ENCODE measurements around the gene ADAMTS18.

The ADAMTS18 gene

DNA sequence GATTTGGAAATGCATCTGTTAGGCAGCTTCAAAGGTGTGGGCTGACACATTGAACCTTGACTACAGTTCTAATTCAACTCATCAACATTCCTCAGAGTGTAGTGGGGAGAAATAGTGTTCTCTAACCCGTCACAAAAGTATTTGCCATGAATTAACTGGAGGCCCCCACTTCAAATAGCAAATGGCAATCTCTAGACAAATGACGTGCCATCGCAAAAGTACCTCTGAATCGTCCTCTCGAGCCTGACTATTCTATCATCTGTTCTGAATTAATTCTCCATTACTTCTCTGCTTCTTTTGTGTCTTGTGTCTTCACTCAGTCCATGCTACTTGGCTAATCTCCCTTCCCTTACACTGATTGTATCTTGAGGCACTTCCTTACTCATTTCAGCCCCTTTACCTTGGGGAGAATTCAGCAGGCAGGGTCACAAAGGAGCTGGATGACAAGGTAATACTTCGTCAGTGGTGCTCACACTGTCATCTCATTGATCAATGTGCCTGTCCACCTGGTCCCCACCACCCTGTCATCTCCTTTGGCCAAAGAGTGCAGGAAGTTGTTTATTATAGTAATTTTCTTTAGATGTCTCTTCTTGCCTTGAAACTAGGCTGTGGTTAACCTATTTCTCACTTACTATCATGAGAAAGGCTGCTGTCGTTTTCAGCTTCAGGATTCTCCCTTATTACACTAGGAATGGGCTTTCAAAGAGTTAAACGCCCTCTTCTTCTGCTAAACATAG is 127.2 kb downstream of the ADAMTS18 start:
- DNase-seq, result no peak
- no peak overlapping the region for H3K4me3 Mint-ChIP-seq
- H3K27me3 Mint-ChIP-seq, result peaks cover 18% of the 10 kb centered on the region
- no peaks in the 10 kb centered on the region for H3K36me3 Mint-ChIP-seq (ENCODE audit: low read depth)
- peak overlapping the region; percentile 92 for H3K27ac Mint-ChIP-seq
- H3K4me1 Mint-ChIP-seq (ENCODE audit: low read depth), result peaks cover 24% of the 10 kb centered on the region
- peaks cover 1% of the 10 kb centered on the region for H3K9me3 Mint-ChIP-seq

- H3K9me3 Mint-ChIP-seq, result peaks cover 1% of the 10 kb centered on the region
- H3K36me3 Mint-ChIP-seq (ENCODE audit: low read depth), result no peaks in the 10 kb centered on the region
- DNase-seq, result no peak
- no peak overlapping the region for H3K27ac Mint-ChIP-seq
- H3K27me3 Mint-ChIP-seq, result peaks cover 21% of the 10 kb centered on the region
- peaks cover 24% of the 10 kb centered on the region for H3K4me1 Mint-ChIP-seq (ENCODE audit: low read depth)
- no peak overlapping the region for H3K4me3 Mint-ChIP-seq
Measured at GRCh38 chr16:77306075-77306474, 128.8 kb downstream of the ADAMTS18 start.

- Mint-ChIP-seq H3K4me3 (no peak overlapping the region), H3K4me1 (ENCODE audit: low read depth) (peaks cover 24% of the 10 kb centered on the region), H3K9me3 (peaks cover 1% of the 10 kb centered on the region), H3K27me3 (peaks cover 27% of the 10 kb centered on the region), H3K27ac (no peak overlapping the region), H3K36me3 (ENCODE audit: low read depth) (no peaks in the 10 kb centered on the region)
- no peak for DNase-seq
Measured at GRCh38 chr16:77304877-77305276, 130.0 kb downstream of the ADAMTS18 start.

- H3K27ac Mint-ChIP-seq, result no peak overlapping the region
- H3K4me1 Mint-ChIP-seq (ENCODE audit: low read depth), result peaks cover 21% of the 10 kb centered on the region
Measured at GRCh38 chr16:77304134-77304533, 130.7 kb downstream of the ADAMTS18 start.

GRCh38 chr16:77302674-77303073 is 132.2 kb downstream of the ADAMTS18 start:
- Mint-ChIP-seq H3K27me3 (peaks cover 24% of the 10 kb centered on the region), H3K9me3 (no peaks in the 10 kb centered on the region), H3K36me3 (ENCODE audit: low read depth) (no peaks in the 10 kb centered on the region), H3K27ac (no peak overlapping the region), H3K4me1 (ENCODE audit: low read depth) (peaks cover 10% of the 10 kb centered on the region), H3K4me3 (no peak overlapping the region)
- no peak for DNase-seq

More at GRCh38 chr16:77304134-77304533, 130.7 kb downstream of the ADAMTS18 start:
- Mint-ChIP-seq H3K36me3 (ENCODE audit: low read depth) (no peaks in the 10 kb centered on the region), H3K4me3 (no peak overlapping the region), H3K27me3 (peaks cover 24% of the 10 kb centered on the region), H3K9me3 (peaks cover 1% of the 10 kb centered on the region)
- no peak for DNase-seq

DNA sequence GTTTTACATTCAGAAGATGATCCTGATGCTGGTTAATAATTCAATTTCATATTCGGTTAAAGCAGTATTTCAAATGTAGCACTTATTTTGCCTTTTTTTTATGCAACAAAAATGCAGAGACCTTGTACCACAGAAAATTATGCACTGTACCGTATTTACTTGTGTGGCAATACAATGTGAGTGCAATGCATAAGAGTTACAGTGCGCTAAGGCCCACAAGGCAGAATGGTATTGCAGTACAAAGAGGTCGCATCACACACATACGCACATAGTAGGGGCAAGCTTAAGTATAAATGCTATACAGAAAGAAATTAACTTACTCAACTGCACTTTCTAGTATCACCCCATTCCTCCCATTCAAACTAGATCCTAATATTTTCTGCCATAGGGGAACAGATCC is 132.6 kb downstream of the ADAMTS18 start:
- DNase-seq, result no peak
- H3K4me1 Mint-ChIP-seq (ENCODE audit: low read depth), result peaks cover 6% of the 10 kb centered on the region
- H3K27ac Mint-ChIP-seq, result no peak overlapping the region
- no peaks in the 10 kb centered on the region for H3K36me3 Mint-ChIP-seq (ENCODE audit: low read depth)
- no peak overlapping the region for H3K4me3 Mint-ChIP-seq
- H3K9me3 Mint-ChIP-seq, result no peaks in the 10 kb centered on the region
- peaks cover 24% of the 10 kb centered on the region for H3K27me3 Mint-ChIP-seq

- H3K4me1 Mint-ChIP-seq (ENCODE audit: low read depth), result no peaks in the 10 kb centered on the region
- no peaks in the 10 kb centered on the region for H3K9me3 Mint-ChIP-seq
- H3K27ac Mint-ChIP-seq, result no peak overlapping the region
- H3K36me3 Mint-ChIP-seq (ENCODE audit: low read depth), result no peaks in the 10 kb centered on the region
- H3K27me3 Mint-ChIP-seq, result peaks cover 18% of the 10 kb centered on the region
- no peak for DNase-seq
- H3K4me3 Mint-ChIP-seq, result no peak overlapping the region
Measured at GRCh38 chr16:77300256-77300655, 134.6 kb downstream of the ADAMTS18 start.

GRCh38 chr16:77299395-77299794 is 135.4 kb downstream of the ADAMTS18 start:
- Mint-ChIP-seq H3K27ac (no peak overlapping the region), H3K9me3 (no peaks in the 10 kb centered on the region), H3K4me1 (ENCODE audit: low read depth) (no peaks in the 10 kb centered on the region), H3K36me3 (ENCODE audit: low read depth) (no peaks in the 10 kb centered on the region), H3K4me3 (no peak overlapping the region), H3K27me3 (peaks cover 15% of the 10 kb centered on the region)
- no peak for DNase-seq

DNA sequence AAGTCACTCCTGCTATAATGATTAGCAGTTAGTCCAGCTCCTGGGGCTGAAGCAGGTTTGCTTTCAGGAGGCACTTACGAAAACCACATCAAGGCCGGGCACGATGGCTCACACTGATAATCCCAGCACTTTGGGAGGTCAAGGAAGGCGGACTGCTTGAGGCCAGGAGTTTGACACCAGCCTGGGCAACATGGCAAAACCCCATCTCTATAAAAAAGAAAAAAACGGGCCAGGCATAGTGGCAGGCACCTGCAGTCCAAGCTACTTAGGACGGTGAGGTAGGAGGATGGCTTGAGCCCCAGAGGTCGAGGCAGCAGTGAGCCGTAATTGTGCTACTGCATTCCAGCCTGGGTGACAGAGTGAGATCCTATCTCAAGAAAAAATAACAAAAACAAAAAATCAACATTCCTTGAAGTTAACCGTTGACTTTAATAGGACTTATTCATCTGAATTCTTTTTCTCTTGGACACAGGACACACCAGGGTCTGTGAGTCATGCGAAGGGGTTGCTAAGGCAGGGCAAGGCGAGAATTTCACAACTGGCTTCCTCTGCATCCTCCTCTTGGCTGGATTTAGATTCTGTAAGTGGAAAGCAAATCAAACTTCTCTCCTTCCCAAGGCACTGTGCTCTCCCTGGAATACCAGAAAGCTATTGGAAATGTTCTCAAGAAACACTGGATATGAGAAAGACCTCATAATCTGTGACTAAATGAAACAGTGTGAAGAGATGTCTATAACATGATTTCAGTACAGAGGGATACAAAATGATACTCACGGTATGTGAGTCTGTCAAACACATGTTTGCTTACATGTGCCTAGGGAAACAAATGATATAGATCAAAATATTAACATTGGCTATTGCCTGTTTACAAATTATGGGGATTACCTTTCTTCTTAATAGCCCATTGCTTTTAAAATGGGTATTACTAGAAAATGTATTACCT is 136.1 kb downstream of the ADAMTS18 start:
- H3K27me3 Mint-ChIP-seq, result peaks cover 14% of the 10 kb centered on the region
- DNase-seq, result no peak
- H3K27ac Mint-ChIP-seq, result no peak overlapping the region

GRCh38 chr16:77297996-77298395 is 136.8 kb downstream of the ADAMTS18 start:
- no peaks in the 10 kb centered on the region for H3K36me3 Mint-ChIP-seq (ENCODE audit: low read depth)
- peaks cover 14% of the 10 kb centered on the region for H3K27me3 Mint-ChIP-seq
- H3K4me1 Mint-ChIP-seq (ENCODE audit: low read depth), result no peaks in the 10 kb centered on the region
- no peak overlapping the region for H3K4me3 Mint-ChIP-seq
- H3K9me3 Mint-ChIP-seq, result no peaks in the 10 kb centered on the region
- no peak for DNase-seq
- H3K27ac Mint-ChIP-seq, result no peak overlapping the region

More for the DNA sequence above, 136.1 kb downstream of the ADAMTS18 start:
- no peaks in the 10 kb centered on the region for H3K9me3 Mint-ChIP-seq
- H3K4me3 Mint-ChIP-seq, result no peak overlapping the region
- H3K36me3 Mint-ChIP-seq (ENCODE audit: low read depth), result no peaks in the 10 kb centered on the region
- H3K4me1 Mint-ChIP-seq (ENCODE audit: low read depth), result no peaks in the 10 kb centered on the region

DNA sequence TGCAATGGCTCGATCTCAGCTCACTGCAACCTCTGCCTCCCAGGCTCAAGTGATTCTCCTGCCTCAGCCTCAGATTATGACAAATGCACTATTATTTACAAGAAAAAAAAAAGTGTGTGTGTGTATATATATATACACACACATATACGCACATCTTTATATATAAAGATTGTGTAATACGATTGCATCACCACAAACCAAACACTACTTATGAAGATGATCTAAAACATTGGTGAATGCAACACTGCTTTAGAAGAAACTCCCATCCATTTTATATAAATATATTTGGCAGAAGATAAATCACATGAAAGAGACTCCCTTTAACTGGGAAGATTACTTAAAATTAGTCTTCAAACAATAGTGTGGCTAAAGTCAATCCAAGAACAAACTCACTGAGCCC is 138.9 kb downstream of the ADAMTS18 start:
- Mint-ChIP-seq H3K4me1 (ENCODE audit: low read depth) (no peaks in the 10 kb centered on the region), H3K27ac (no peak overlapping the region), H3K4me3 (no peak overlapping the region), H3K36me3 (ENCODE audit: low read depth) (no peaks in the 10 kb centered on the region), H3K27me3 (peaks cover 8% of the 10 kb centered on the region), H3K9me3 (no peaks in the 10 kb centered on the region)
- no peak for DNase-seq

- no peaks in the 10 kb centered on the region for H3K27me3 Mint-ChIP-seq
- H3K4me1 Mint-ChIP-seq (ENCODE audit: low read depth), result peaks cover 7% of the 10 kb centered on the region
- no peak for DNase-seq
- H3K9me3 Mint-ChIP-seq, result no peaks in the 10 kb centered on the region
- no peak overlapping the region for H3K4me3 Mint-ChIP-seq
- no peak overlapping the region for H3K27ac Mint-ChIP-seq
- no peaks in the 10 kb centered on the region for H3K36me3 Mint-ChIP-seq (ENCODE audit: low read depth)
Measured at GRCh38 chr16:77290451-77291115, 144.3 kb downstream of the ADAMTS18 start.

DNA sequence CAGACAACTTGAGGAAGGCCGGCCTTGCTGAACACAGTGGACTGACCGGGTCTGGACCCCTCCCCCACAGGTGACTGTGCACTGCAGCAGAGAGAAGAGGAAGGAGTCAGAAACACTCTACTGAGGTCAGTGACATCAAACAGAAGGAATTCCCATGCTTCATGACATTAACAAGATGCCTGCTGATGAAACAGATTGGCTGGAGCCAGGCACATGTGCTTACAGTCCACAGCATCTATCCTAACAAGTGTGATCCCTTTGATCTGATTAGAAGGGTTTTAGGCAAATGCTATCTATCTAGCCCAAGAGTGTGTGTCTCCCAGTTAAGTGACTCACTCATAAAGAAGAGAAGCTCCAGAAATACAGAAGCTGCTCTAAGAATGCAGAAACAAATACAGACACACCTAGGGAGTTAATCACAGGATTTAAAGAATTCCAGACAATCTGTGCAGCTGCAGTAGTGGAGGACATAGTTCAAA is 145.5 kb downstream of the ADAMTS18 start:
- Mint-ChIP-seq H3K27me3 (no peaks in the 10 kb centered on the region), H3K36me3 (ENCODE audit: low read depth) (no peaks in the 10 kb centered on the region), H3K4me1 (ENCODE audit: low read depth) (peaks cover 7% of the 10 kb centered on the region), H3K27ac (no peak overlapping the region), H3K4me3 (no peak overlapping the region), H3K9me3 (no peaks in the 10 kb centered on the region)
- DNase-seq, result no peak

DNA sequence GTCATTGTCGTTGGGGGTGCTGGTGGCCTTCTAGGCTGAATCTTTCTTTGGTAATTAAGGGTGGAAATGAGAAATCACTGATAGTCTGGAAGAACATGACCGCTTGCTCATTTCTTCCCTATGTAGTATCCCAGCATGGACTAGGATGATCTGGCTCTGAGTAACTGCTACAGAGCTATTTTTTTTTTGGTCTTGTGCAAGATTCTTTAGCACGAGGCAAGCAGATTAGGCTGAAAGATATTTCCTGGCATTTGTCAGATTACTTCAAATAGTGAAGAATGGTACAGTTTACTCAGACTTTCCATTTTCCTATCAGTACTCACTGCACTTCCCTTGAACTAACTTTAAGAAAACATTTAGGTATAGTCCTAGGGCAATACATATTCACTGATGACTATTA is 146.6 kb downstream of the ADAMTS18 start:
- peaks cover 7% of the 10 kb centered on the region for H3K4me1 Mint-ChIP-seq (ENCODE audit: low read depth)
- no peak overlapping the region for H3K4me3 Mint-ChIP-seq
- DNase-seq, result no peak
- H3K27me3 Mint-ChIP-seq, result peaks cover 3% of the 10 kb centered on the region
- no peaks in the 10 kb centered on the region for H3K36me3 Mint-ChIP-seq (ENCODE audit: low read depth)
- H3K9me3 Mint-ChIP-seq, result no peaks in the 10 kb centered on the region
- H3K27ac Mint-ChIP-seq, result no peak overlapping the region

Data from activated T-cell treated with anti-CD3 and anti-CD28 coated beads, Interleukin-2, amount 50 U/mL, for 24 hours (primary cell).